Dedifferentiated amniotic fluid mesenchymal stem cell (primary cell): ENCODE results near the gene VPS13A.
"Not testable (repeated sequence)": the region's sequence is repeated elsewhere in the genome, so short reads cannot be mapped to it uniquely, and the experiment has no call there.

Experiments
- DNase-seq: peaks from one replicate; pipeline ENCODE4 v3.0.0-alpha.2; 2016; ENCODE audit errors: extremely low spot score

VPS13A gene

DNA sequence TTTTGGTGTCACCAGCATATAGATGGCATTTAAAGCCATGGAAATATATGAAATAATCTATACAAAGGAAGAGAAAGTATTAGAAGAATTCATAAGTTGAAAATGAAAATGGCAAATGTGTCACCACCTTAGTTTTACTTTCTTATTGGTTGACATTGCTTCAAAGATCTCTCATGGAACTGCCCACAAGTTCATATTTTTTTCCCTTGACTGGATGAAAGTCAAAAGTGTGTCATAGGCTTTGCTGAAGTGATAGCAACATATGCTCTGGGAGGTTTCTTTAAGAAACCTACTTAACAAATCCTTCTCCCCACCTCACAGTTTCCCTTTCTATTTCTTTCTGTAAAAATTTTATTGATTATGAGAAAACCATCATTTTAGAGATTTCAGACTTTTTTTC, 127.2 kb downstream of the VPS13A start:
- no peak for DNase-seq

DNA sequence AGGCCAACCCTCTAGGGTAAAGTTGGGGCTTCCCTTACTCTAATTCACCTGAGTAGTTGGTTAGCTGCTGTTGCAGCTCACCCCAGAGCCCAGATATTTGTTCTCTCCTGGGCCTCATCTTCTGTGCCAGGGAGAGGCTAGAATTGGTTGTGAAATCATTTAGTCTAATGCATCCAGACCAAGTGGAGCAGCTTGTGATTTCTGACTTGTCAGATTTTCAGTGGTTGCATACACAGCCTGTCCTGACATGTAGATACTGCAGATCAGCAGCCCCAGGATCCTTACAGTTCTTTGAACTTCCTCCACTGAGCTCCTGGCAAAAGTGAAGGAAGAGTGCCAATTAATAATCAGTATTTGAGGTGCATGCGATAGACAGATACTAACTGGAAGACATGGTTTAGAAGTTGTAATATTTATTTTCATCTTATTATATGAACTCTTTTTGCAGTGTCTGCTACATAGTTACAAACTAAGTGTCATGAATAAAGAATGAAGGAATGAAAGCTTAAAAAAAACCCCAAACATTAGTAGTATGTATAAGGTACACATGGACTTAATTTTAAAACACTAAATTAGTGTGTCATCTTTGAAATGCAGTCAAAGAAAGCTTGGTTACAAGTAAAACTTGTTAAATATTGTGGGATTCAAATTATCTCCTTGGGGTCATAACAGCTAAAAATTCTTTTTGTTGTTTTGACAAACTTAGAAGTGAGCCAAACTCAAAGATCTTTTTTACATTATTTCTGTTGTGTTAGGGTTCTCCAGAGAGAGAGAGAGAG, 128.5 kb downstream of the VPS13A start:
- DNase-seq, result peak; percentile 31

DNA sequence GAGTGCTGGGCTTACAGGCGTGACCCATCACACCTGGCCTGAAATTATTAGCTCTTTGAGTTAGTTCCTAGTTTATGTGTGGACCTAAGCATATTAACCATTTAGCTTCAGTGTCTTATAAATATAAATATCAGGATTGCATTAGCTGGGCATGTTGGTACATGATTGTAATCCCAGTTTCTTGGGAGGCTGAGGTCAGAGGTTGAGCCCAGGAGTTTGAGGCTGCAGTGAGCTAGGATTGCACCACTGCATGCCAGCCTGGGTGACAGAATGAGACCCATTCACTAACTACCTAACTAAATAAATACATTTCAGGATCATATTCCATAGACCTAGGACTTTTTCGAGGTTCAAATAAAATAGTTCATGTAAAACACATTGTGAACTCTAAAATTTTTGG, 129.8 kb downstream of the VPS13A start:
- DNase-seq, result no peak

DNA sequence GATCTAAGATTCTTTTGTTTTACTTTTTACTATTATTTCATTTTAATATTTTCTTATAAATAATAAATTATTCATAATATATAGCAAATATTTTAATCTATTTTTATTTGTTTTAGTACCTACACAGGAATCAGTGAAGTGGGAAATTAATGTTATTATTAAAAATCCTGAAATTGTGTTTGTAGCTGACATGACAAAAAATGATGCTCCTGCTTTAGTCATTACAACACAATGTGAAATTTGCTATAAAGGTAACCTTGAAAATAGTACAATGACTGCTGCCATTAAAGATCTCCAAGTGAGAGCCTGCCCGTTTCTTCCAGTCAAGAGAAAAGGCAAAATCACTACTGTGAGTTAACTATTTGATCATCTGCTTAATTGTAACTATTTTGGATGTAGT, 138.7 kb downstream of the VPS13A start:
- no peak for DNase-seq

DNA sequence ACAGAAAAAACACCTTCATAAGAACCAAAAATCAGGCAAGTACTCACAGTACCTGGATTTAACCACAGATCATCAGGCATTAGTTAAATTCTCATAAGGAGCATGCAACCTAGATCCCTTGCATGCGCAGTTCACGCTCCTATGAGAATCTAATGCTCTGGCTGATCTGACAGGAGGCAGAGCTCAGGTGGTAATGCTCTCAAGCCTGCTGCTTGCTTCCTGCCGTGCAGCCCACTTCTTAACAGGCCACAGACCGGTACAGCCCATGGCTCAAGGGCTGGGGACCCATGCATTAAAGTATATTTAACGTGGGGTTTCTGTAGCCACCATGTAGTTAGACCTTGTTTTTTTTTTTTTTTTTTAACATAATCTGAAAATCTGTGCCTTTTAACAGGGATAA, 147.7 kb downstream of the VPS13A start:
- no peak for DNase-seq

DNA sequence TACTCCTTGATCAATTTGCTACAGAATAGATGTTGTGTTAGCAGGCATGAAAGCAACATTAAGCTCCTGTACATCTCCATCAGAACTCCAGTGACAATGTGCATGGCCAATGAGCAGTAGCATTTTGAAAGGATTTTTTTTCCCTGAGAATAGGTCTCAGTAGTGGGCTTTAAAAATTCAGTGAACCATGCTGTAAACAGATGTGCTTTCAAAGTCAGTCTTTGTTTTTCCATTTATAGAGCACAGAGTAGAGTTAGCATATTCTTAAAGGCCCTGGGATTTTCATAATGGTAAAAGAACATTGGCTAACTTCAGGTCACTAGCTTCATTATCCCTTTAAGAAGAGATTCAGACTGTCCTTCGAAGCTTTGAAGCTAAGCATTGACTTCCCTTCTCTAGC, 150.8 kb downstream of the VPS13A start:
- no peak for DNase-seq

DNA sequence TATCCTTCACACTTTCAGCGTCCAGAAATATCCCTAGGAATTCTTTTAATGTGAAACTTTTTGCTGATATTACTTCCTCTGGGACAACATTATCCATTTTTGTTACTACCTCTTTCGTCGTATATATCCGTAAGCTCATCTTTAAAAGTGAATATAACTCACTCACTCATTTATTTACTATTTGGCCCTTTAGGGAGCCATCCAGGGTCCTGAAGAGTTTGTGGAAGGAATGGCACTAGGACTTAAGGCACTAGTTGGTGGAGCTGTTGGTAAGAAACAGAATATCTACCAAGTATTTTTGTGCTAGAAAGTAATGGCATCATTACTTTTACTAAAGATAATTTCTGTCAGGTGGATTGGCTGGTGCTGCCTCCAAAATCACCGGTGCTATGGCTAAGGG, 192.7 kb downstream of the VPS13A start:
- DNase-seq, result no peak

DNA sequence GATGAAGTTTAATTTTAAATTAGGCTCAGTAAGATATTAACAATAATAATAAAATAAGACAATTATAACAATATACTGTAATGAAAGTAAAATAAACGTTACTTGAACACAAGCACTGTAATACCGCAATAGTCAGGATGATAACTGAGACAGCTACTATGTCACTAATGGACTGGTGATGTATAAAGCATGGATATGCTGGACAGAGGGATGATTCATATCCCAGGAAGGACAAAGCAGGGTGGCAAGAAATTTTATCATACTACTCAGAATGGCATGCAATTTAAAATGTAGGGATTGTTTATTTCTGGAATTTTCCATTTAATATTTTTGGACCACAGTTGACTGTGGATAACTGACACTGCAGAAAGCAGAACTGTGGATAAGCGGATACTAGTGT, 196.9 kb downstream of the VPS13A start:
- no peak for DNase-seq

DNA sequence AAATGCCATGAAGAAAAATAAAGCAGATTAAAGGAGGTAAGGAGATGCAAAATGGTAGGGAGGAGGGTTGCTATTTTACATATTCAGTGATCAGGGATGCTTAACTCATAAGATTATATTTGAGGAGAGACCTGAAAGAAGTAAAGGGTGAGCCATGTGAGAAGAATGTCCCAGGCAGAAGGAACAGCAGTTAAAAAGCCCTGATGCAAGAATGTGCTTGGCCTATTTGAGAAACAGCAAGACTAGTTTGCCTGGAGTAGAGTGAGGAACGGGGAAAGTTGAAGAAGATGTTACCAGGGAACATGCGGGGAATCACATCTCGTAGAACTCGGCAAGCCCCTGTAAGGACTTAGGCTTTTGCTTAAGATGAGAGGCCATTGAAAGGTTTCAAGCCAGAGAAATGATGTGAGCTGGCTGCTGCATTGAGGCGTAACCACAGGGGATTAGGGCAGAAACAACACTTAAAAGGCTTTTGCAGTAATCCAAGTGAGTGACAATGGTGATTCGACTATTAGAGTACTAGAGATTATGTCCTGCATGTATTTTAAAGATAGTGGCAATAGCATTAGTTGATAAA, 198.7 kb downstream of the VPS13A start:
- DNase-seq, result no peak

DNA sequence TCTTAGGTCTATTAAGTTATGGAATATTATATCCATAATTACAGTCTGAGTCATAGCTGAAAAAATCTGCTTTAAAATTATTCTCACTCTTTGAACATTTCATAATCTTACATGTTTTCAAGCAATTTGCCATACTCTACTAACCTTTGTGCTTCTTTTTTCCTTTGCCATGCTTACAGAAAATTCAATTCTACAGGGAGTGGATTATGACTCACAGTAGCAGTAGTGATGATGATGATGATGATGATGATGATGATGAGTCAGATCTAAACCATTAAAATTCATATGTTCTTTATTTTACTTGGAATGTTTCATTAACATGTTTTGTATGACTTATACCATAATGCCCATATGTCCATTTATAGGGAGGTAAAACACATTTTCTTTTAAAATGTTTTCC, 207.1 kb downstream of the VPS13A start:
- peak; percentile 18 for DNase-seq

DNA sequence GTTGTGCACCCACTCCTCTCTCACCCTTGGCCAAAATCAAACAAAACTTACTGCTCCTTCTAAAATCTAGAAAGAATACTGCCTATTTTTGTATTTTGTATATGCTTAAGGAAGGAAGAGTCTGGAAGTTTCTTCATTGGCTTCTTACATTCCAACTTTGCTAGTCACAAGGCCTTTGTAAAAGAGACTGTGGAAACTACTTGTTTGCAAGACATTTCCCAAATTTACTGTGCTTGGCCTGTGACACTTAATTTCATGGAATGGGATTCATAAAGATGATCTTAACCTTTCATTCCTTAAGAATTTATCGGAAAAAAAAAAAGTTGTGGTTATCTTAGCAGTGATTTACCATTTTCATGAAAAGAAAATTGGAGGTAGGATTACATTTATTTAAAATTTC, 208.9 kb downstream of the VPS13A start:
- peak; percentile 24 for DNase-seq

DNA sequence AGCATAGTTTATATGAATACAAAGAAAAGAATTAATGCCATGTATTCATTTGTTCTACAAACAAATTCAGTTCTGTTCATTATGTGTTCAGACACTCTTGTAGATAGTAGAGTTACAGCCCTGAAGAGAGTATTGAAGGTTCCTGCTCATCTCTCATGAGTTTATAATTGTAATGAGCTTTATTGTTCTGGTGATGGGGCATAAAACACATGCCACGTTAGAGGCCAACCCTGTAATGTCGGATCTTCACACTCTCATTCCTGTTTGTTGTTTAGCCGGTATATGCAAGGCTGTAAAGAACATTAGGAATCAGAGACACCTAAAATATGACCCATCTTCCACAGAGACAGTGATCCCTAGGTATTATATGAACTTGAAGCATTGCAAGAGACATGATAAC, 214.5 kb downstream of the VPS13A start:
- no peak for DNase-seq

DNA sequence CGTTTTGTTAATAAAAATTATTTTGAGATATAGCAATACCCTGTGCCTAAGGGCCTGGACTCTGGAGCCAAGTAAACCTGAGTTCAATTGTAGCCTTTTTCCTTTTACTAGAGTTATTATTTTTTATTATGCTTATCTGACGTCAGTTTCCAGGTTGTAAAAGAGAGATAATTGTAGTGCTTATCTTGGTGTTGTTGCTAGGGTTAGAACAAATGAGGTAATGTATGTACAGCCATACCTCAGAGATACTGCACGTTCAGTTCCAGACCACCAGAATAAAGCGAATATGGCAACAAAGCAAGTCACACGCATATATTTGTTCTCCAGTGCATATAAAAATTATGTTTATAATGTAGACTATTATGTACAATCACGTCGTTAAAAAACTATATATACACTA, 215.0 kb downstream of the VPS13A start:
- DNase-seq, result no peak

DNA sequence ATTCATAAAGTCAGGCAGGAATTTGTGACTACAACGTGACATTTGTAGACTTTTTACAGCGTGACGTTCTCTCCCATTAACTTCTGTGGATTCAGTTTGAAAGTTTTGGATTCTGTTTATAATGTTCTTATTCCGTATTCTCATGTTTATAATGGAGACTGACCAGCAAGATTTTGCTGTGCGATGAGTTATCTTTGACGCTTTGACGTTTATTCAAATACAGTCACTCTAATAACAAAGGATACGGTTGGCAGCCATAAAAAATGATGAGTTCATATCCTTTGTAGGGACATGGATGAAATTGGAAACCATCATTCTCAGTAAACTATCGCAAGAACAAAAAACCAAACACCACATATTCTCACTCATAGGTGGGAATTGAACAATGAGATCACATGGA, 221.2 kb downstream of the VPS13A start:
- not testable (repeated sequence) for DNase-seq

DNA sequence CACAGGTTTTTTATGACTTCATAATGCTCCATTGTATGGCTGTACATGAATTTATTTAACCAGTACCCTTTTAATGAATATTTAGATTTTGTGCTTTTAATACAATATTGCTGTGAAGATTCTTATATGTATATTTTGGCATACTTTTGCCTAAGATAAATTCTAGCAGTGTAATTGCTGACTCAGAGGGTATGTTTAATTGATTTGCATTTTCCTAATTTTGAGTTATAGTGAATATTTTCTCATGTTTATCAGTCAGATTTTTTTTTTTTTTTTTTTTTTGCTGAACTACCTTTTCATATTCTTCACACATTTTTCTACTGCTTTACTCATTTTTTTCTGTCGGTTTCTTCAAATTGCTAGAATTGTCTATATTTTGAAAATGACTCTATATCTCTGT, 222.6 kb downstream of the VPS13A start:
- DNase-seq, result no peak

DNA sequence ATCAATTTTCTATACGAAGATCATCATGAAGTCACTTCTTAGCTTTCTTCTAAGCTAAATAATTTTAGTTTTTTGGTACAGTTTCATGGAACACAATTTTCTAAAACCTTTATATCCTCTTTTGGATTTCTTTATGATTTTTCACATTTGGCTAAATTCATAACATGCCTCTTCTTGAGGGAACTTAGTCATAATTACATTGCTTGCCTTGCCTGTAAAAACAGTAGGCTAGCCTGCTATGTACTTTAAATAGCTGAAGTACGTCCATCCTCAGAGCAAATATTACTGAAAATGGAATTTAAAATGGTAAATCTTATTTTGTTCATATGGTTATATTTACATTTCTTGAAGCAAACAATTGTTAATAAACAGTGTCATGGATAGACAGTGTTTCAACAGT, 225.0 kb downstream of the VPS13A start:
- DNase-seq, result no peak

DNA sequence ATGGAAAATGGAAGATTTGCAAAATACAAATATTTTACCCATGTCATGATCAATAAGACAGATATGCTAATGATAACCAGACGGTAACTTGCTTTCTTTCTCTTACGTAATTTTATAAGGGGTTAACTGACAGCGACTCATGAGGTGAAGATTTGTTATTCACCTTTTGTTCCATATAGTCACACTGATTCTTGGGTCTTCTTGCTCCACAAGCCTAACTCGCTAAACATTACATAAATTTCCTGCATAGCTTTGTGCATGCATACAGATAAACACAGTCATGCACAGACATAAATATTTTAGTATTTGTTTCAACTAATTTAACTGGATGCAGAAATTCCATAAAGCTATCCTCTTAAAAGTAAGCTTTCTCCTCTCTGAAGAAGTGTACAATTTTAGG, 225.9 kb downstream of the VPS13A start:
- no peak for DNase-seq

DNA sequence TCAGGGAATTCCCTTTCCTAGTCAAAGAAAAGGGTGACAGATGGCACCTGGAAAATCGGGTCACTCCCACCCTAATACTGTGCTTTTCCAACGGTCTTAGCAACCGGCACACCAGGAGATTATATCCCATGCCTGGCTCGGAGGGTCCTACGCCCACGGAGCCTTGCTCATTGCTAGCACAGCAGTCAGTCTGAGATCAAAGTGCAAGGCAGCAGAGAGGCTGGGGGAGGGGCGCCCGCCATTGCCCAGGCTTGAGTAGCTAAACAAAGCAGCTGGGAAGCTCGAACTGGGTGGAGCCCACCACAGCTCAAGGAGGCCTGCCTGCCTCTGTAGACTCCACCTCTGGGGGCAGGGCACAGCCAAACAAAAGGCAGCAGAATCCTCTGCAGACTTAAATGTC, 231.2 kb downstream of the VPS13A start:
- not testable (repeated sequence) for DNase-seq

DNA sequence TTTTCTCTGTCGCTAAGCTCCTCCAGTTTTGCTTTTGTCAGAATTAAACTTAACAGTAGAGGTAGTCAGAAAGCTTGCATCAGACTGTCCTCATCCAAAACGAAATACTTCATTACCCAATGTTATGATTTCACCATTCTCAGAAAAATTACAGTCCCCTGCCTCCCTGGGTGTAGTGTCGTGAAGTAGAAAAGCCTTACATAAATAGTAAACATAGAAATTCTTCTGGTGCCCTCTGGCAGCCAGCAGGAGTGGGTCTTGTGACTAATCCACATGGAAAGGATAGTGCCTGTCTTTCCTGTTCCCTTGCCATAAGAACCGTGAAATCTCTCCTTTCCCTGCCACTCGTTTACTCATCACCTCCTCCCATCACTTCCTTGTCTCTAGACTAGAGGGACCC, 240.2 kb downstream of the VPS13A start:
- DNase-seq, result peak; percentile 85

DNA sequence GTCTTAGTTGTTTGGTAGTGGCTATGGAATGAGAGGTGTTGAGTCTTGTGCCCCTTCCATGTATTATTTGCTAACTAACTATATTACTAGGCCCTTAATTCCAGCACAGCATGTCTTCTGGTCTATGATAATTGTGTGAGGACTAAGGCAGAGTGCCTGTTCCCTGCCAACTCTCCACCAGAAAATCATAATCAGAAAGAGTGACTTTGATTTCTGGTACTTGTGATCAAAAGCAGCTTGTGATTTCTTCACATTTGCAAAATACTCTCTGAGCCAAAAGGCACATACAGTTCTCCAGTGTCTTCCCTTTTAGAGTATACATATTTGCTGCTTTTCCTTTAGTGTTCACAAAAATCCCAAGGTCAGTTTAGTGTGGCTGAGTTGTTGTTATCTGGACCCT, 240.9 kb downstream of the VPS13A start:
- DNase-seq, result no peak

DNA sequence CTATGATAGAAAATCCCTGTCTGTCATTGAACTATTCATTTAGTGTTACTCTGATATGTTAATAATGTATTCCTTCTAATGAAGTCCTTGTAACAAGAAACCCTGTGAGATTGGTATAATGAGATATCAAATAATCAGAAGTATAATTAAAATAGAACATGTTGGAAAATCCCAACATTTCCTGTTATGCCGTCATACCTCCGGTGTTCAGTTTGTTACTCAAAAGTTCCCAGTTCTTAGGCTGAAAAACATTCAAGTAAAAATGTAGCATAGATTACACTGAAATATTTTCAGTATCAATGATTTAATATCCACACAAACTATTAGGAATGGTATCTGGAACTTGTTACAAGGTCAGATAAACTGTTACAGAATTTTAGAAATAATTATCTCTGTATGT, 243.3 kb downstream of the VPS13A start:
- DNase-seq, result no peak

DNA sequence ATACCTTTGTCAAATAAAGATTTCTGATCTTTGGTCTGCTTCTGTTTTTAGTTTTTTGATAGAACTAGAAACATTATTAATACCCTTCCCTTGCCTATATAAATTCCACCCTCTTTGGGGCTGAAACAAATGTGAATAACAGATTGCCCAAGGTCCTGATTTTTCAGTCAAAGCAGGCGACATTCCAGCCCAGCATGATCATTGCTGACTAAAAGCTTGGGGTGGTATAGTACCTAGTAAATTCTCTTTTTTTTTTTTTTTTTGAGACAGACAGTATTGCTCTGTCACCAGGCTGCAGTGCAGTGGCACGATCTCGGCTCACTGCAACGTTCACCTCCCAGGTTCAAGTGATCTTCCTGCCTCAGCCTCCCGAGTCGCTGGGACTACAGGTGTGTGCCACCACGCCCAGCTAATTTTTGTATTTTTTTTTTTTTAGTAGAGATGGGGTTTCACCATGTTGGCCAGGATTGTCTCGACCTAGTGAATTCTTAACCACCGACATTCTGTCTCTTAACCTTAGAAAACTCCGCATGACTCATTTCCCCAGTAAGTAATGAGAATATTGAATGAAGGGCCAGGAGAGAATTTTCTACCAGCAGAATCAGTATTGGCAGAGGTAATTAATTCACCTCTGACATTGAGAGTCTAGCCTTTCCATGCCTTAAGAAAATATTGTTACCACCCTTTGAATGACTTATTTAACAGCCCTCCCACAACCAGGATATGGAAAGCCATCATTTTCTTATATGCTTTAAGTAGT, 244.4 kb downstream of the VPS13A start:
- DNase-seq, result no peak

DNA sequence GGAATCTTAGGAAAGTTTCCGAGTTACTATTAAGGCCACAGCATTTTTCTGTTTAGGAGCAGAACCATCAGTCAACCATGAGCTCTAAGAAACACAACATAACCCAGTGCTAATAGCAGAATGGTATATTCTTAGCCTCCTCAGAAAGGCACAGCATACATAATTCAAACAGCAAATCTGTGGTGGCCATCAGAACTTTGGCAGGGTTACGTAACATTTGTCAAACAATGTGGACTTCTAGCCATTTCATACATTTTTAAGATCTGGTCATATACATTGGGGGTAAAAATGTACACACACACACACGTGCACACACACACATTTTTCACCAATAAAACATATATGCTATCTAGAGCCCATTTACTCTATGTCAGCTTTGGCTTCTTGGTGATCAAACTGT, 245.6 kb downstream of the VPS13A start:
- no peak for DNase-seq
